C4-2B (cell line): ENCODE data around the gene SLC7A4.

ENCODE experiments used
- H3K27ac ChIP-seq: fragments of 450-650 bp; 2 replicates; pipeline ENCODE4 v1.5.1; 2017
- ZFX ChIP-seq: fragments of 450-650 bp; IDR thresholded peaks from 2 replicates; pipeline ENCODE4 v1.6.1; 2017
- TF ChIP-seq, protein P1 (sequence below): fragments of 450-650 bp; conservative IDR thresholded peaks from 2 replicates; pipeline ENCODE4 v1.5.1; 2017; ENCODE audit warnings: mild to moderate bottlenecking

Gene SLC7A4

DNA sequence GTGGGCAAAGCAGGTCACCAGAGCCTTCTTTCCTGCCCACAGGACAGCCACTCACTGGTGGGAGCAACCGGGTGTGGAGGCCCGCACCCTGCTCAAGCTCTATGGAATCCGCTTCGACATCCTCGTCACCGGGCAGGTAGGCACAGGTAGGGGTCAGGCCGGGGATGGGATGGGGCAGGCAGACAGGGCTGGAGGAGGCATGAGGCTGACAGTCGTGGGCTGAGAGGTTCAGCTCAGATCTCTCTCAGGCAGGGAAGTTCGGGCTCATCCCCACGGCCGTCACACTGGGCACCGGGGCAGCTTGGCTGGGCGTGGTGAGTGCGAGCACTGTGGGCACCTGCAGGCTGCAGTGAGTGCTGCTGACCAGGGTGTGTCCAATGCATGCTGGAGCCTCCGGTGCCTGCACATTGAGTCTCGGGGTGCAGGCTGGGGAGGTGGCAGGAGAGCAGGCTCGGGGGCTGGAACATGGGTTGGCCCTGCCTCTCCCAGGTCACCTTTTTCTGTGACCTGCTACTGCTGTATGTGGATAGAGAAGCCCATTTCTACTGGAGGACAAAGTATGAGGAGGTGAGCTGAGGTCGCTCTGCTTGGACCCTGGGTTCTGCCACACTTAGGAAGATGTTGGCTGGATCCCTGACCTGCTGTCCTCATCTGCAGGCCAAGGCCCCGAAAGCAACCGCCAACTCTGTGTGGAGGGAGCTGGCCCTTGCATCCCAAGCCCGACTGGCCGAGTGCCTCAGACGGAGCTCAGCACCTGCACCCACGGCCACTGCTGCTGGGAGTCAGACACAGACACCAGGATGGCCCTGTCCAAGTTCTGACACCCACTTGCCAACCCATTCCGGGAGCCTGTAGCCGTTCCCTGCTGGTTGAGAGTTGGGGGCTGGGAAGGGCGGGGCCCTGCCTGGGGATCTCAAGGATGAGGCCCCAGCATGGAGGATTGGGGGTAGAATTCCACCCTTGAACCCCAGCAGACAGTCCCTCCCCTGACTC is 6.3 kb downstream of the SLC7A4 start:
- H3K27ac ChIP-seq, result no peak overlapping the region
- no peak for TF ChIP-seq ZFX
- TF ChIP-seq, protein P1, sequence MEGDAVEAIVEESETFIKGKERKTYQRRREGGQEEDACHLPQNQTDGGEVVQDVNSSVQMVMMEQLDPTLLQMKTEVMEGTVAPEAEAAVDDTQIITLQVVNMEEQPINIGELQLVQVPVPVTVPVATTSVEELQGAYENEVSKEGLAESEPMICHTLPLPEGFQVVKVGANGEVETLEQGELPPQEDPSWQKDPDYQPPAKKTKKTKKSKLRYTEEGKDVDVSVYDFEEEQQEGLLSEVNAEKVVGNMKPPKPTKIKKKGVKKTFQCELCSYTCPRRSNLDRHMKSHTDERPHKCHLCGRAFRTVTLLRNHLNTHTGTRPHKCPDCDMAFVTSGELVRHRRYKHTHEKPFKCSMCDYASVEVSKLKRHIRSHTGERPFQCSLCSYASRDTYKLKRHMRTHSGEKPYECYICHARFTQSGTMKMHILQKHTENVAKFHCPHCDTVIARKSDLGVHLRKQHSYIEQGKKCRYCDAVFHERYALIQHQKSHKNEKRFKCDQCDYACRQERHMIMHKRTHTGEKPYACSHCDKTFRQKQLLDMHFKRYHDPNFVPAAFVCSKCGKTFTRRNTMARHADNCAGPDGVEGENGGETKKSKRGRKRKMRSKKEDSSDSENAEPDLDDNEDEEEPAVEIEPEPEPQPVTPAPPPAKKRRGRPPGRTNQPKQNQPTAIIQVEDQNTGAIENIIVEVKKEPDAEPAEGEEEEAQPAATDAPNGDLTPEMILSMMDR, result no peak

DNA sequence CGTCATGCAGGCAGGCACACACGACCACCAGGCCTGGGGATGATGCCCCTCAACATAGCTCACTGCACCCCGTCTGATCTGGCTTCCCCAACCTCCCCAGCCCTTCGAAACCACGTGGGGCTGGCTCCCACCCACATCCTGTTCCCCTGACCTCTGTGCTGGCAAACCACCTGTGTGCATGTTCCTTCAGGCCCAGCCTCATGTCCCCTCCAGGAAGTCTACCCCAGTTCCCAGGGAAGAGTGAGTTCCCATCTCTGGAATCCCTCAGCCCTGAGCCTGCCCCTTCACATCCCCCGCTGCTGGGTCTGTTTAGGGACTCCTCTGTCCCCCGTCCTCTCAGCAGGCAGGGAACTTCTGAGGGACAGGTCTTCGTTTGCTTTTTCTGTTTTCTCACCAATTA is 7.1 kb downstream of the SLC7A4 start:
- no peak for TF ChIP-seq ZFX
- TF ChIP-seq, protein P1, result no peak

DNA sequence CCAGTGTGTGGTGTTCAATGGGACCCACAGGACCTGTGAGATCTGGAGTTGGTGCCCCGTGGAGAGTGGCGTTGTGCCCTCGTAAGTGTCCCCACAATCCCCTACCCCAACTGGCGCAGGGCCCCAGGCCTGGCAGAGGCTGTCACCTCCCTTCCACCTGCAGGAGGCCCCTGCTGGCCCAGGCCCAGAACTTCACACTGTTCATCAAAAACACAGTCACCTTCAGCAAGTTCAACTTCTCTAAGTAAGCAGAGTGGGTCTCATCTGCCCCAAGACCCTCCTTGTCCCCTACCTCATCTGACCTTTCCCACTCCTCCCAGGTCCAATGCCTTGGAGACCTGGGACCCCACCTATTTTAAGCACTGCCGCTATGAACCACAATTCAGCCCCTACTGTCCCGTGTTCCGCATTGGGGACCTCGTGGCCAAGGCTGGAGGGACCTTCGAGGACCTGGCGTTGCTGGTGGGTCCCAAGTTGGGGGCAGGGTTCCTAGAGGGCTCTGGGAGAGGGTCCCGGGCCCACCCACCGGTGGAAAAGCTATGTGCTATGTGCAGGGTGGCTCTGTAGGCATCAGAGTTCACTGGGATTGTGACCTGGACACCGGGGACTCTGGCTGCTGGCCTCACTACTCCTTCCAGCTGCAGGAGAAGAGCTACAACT is 9.3 kb downstream of the SLC7A4 start:
- TF ChIP-seq, protein P1, result no peak
- no peak for TF ChIP-seq ZFX
- H3K27ac ChIP-seq, result no peak overlapping the region

More for the DNA sequence above, 7.1 kb downstream of the SLC7A4 start:
- H3K27ac ChIP-seq, result no peak overlapping the region

DNA sequence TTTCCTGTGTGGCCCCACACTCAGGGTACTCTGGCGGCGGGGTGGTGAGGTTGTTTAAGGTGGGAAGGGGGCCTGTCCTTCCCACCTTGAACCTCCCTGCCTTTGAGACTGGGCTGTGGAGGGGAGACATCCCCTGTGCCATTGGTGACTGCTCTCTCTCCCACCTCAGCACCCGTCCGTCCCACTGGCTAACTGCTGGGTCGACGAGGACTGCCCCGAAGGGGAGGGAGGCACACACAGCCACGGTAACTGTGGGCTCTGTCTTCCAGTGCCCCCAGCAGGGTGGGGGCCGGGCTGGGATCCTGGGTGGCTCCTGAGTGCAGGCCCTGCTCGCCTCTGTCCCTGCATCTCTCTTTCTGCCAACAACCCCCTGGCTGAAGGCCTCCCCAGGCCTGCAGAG is 9.9 kb downstream of the SLC7A4 start:
- no peak overlapping the region for H3K27ac ChIP-seq
- TF ChIP-seq, protein P1, result no peak
- no peak for TF ChIP-seq ZFX

DNA sequence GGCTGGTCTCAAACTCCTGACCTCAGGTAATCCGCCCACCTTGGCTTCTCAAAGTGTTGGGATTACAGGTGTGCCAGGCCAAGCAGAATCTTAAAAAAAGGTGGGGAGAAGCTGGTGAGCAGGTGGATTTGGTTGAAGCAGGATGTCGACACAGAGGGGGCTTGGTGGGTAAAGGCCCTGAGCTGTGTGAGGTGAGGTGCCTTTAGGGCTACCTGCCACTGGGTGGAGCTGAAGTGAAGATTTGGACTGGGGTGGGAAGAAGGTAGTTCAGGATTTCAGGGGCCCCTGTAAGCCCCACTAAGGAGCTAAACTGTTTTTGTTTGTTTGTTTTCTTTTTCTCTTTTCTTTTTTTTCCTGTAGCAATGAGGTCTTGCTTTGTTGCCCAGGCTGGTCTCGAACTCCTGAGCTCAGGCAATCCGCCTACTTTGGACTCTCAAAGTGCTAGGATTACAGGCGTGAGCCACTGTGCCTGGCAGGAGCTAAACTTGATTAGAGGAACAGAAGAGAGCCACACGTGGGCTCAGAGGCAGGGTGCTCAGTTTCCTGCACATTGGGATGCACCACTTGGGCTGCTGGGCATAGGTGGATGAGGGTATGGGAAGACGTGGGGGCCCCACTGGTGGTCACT is 11.4 kb downstream of the SLC7A4 start:
- H3K27ac ChIP-seq, result no peak overlapping the region
- TF ChIP-seq ZFX, result no peak
- TF ChIP-seq, protein P1, result no peak; the same call in 1 of the 2 replicates

DNA sequence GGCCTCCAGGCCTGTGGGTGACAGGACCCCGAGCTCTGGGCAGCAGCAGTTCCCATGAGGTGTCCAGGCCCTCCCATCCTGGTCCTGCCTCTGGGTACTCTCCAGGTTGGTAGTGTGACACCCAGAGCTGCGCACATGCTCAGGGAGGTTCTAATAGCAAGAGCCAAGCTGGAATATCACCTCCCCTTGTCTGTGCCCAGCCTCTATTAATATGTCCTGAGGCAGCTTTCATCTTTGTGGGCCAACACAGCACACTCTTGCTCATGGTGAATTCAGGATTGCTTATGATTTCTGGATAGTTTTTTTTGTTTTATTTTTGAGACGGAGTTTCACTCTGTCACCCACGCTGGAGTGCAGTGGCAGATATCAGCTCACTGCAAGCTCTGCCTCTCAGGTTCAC is 14.0 kb downstream of the SLC7A4 start:
- TF ChIP-seq ZFX, result no peak
- TF ChIP-seq, protein P1, result no peak
- no peak overlapping the region for H3K27ac ChIP-seq
